GM19452 (cell line): ENCODE results near the gene HGFAC.

Source experiments
- ATAC-seq: cut with Tn5 transposase; IDR thresholded peaks from one replicate; pipeline ENCODE4 v1.9.1; 2021; ENCODE audit not compliant: unreplicated experiment

The HGFAC gene

GRCh38 chr4:3471886-3472285 lies 30.1 kb downstream of the HGFAC start:
- no peak for ATAC-seq

DNA sequence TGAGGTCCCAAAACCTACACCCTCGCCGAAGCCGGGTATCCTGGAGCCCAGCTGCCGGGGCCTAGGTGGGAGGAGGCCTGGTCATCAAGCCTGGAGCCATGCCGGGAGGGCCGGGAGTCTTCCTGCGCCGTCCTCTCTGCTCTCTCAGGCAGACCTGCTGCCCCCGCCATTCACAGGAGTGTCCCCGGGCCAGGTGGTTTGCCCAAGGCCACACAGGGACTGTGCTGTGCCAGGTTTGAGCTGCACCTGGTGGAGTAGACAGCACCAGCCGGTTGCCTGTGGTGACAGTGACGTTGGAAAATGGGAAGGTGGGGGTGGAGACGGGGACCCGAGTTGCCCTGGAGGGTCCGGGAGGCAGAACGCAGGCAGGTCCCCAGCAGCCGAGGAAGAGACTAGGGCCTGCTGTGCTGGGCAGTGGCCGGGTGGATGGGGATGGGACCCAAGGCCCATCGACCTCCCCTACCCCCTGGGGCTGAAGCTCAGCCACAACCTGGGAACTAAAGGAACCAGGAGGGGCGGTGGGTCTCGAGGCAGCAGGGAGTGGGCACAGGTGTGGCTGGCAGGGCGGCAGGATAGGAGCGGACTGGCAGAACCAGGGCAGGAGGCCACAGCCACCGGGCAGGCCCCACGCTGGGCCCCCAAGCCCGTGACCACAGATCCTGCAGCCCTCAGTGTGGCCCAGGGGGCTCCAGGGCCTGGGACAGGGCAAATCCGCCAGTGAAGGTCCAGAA lies 30.8 kb downstream of the HGFAC start:
- no peak for ATAC-seq

DNA sequence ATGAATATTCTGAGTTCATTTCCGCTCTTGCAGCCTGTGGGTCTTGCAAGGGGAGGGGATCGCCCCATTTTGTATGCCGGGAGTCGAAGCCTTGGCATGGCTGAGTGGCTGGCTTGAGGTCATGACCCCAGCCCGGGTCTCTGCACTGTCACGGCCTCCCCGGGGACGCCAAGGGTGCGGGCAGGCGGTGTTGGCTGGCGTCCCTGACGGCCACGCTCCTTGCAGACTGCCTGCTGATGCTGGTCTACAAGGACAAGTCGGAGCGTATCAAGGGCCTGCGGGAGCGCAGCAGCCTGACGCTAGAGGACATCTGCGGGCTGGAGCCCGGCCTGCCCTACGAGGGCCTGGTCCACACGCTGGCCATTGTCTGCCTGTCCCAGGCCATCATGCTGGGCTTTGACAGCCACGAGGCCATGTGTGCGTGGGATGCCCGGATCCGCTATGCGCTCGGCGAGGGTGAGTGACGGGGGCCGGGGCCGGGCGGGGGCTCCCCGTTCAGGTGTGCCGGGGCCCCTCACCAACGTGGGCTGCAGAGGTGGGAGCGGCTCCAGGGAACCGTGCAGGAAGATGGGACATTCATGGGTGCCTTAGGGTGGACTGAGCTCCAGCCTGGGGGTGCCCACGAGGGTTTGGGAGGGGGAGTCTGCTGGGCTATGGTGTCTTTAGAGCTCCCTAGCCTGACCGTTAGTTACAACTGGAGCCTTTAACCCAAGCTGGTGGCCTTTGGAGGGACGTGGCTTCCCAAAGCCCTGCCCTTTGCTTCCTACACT lies 31.6 kb downstream of the HGFAC start:
- no peak for ATAC-seq

DNA sequence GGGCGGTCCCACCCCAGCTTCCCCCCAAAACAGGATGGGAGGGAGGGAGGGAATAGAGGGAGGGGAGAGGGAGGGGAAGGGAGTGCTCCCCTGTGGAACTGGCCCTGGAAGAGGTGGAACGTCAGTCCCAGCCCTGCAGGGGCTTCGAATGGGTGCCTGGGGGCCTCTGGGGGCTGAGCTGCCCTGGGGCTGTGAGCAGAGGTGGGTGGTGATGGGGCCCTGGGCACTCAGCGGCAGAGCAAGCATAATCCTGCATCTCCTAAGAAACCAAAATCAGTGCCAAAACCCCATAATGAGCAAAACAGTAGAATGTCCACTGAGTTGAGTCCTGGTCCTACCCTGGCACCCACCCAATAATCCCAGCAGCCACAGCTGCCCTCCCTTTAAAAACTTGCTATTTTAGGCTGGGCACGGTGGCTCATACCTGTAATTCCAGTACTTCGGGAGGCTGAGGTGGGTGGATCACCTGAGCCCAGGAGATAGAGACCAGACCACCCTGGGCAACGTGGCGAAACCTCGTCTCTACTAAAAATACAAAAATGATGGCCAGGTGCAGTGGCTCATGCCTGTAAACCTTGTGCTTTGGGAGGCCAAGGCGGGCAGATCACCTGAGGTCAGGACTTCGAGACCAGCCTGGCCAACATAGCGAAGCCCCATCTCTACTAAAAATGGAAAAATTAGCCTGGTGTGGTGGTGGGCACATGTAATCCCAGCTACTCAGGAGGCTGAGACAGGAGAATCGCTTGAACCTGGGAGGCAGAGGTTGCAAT lies 32.4 kb downstream of the HGFAC start:
- ATAC-seq: no peak

DNA sequence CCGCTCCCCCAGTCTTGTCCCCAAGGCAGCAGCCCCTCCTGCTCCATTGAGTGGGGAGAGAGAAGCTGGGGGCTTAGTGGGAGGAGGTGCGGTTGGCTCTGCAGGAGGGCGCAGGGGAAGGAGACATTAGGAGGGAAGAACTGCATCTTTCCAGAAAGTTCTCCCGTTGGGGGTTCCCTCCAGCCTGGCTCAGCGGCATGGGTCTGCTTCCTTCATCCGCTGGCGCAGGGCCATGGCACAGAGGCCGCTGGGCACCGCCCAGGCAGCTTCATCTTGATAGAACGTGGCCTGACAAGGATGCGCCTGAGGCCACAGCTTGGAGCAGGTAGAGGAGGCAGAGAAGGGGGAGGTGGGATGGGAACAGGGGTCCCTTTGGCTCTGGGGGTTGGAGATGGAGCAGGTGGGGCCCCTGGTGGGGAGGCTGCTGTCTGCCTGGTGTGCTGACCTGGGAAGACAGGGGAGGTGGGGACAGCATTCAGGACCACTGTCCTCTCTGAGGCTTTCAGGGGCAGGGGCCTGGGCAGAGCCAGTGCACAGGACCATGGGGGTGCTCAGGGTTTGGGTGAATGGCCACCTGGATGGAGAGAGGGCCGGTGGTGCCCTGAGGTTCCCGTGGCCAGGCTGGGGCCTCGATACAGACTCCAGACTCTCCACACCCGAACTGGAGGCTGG lies 33.4 kb downstream of the HGFAC start:
- no peak for ATAC-seq

DNA sequence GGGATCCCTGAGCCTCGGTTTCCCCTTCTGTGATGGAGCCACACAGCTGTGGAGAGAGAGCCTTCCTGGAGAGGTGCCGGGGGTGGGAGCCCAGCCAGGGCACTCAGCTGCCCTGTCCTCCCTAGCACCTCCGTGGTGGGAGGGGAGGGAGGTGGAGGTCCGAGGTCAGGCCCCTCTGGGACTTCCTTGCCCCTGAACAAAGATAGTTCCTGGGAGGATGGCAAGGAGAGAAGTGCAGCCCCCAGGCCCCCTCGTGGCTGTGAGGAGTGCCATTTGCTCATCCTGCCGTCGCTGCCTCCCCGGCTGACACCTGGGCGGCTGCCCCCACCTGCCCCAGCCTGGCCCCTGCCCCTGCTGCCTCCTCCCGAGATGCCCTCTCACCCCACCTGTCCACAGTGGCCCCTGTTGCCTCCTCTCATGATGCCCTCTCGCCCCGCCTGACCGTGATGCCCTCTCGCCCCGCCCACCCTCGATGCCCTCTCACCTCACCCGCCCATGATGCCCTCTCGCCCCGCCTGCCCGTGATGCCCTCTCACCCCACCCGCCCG lies 34.0 kb downstream of the HGFAC start:
- ATAC-seq: no peak

DNA sequence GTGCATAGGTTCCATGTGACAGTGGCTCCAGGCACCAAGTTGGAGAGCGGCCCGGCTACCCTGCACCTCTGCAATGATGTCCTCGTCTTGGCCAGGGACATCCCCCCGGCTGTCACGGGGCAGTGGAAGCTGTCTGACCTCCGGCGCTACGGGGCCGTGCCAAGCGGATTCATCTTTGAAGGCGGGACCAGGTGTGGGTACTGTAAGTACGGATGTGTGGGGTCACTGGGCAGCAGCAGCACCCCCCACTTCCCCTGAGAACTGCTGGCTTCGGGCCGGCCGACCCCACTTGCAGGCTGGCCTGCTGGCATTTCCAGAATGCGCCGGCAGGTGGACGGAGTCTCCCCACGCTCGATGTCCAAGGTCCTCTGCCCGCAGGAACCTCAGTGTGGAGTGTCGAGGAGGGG lies 34.6 kb downstream of the HGFAC start:
- ATAC-seq: no peak

DNA sequence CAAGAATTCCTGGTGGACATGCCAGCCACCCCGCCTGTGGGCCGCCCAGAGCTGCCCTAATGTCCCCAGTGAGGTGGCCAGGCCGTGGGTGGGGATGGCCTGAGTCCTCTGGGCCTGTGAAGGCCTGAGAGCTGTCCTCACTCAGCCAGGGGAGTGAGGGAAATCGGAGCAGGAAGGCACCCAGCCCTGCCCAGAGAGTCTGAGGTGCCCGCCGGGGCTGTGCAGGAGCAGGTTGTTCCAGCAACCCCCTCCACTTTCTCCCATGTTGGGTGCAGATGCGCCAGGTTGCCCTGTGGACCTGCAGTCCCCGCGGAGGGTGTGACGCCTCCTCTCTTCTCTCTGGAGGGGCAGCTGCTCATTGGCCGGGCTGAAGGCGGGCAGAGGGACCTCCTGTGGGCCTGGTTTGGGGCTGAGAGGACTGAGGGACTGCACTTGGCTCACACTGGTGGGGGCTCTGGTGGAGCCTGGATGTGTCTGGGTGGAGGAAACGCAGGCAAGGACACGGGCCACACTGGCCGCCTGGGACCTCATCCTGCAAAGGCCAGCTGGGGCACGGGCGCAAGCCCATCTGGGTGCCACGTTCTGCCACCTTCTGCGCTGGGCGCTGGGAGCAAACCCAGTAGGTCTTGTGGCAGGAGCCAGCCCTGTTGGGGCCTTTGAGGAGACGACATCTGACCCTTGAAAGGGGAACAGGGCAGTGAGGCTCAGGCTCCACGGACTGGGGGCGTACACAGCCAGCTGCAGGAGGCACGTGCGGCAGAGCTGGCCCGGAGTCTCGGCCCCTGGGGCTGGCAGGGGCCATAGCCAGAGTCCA lies 35.4 kb downstream of the HGFAC start:
- no peak for ATAC-seq

DNA sequence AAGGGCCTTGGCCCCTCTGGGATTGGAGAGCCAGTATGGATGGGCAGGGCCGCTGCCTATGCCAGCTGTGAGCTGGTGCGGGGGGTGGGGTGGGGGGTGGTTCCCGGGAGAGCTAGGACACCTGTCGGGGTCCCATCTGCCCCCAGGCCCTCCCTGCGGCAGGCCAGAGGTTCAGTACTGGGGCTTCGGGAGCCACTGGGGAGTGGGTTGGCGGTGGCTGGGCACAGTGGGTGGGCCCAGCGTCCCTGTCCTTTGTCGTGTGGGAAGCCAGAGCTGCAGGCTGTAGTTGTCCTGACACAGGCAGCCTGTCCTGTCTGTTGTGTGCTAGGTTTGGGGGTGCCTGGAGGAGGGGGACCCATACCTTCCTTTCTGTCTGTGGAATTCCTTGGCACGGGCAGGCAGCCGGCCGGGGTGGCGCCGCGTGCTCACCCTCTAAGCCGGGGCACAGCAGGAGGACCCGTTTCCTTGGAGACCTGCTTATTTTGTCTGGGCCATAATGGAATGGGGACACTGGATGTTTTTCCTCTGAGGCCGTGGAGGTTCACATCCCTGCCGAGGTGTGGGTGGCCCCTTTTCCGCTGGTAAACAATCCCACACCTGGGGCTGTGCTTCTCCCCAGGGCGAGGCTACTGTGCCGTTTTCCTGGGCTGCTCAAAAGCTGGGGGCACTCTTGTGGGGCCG lies 36.1 kb downstream of the HGFAC start:
- no peak for ATAC-seq

- no peak for ATAC-seq
Measured at GRCh38 chr4:3478446-3479357, 36.9 kb downstream of the HGFAC start.

DNA sequence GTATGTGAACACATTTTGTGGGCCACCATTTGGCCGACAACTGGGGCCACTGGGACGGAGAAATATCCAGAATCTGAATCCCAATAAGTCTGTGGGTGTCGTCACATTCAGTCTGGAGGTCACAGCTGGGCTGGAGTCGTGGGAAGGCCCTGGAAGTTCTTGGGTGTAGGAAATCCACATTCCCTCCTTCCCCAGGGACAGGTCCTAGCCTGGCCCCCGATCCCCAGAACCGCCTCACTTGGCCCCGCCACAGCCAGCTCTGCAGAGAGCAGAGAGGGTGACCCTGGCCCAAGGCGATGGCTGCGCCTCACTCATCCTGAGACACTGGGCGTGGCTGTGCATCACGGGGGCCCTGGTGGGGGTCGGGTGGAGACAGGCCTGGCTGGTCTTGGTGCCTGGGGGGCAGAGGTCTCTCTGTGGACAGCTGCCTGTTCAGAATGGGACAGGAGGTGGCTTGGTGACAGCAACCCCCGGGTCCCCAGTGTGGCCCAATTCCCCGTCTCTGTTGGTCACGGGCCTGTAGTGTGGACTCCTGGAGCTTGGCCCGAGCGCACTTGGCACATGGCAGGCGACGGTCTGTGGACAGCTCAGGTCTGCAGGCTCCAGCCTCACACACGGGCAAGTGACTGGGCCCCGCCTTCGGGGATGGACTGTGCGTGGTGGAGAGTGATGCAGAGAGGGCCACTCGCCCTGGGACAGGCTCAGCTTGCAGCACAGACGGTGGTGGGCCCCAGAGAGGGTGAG lies 37.8 kb downstream of the HGFAC start:
- no peak for ATAC-seq

- peak; percentile 76 for ATAC-seq
Measured at GRCh38 chr4:3480528-3481112, 38.9 kb downstream of the HGFAC start.

- ATAC-seq: no peak
Measured at GRCh38 chr4:3481113-3481531, 39.4 kb downstream of the HGFAC start.

DNA sequence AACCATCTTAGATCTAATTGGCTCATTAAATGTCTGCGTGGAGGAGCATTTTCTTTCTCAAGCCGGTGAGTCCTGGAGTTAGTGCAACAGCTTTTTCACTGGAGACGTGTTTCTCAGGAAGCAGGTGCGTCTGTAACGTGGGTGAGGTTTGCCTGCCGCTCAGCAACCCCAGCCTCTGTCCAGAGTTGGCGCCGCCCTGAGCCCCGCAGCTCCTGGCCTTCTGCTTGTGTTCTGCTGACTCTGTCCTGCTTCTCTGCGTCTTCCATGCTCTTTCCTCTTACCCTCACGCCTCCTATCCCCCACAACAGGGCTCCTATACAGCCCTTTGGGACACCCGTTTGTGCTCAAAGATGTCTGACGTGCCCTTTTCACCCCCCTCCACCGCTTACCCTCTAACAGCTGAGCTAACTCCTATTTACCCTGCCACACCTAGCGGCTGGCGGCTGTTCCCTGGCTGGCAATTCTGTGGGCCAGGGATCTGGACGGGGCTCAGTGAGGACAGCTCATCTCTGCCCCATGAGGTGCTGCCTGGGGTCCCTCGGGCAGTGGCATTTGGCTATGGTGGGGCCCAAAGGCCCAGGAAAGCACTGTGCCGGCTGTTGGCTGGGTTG lies 40.1 kb downstream of the HGFAC start:
- ATAC-seq: no peak

- no peak for ATAC-seq
Measured at GRCh38 chr4:3482707-3483106, 40.9 kb downstream of the HGFAC start.

DNA sequence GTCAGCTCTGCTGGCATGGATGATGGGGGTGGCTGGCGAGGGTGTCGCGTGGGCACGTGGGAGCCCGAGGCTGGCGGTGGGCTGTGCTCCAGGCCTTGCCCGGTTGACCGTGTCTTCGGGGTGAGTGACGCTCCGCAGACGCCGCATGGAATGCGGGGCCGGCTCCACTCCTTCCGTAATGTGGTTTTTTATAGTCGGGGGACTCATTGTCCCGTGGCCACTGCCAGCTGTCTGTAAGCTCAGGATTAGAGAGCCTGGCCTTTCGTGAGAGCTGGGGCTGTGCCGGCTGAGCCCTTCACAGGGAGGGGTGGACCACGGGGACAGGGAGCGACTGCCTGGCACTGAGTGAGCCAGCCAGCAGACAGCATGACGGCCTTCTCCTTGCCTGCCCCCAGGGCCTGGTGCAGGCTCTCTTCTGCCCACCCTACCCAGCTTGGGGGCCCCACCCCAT lies 41.7 kb downstream of the HGFAC start:
- ATAC-seq: no peak
